HG03066 (cell line): Measurements from ENCODE around the gene ZNF264.
"Not testable (repeated sequence)": the region's sequence is repeated elsewhere in the genome, so short reads cannot be mapped to it uniquely, and the experiment has no call there.

Source experiments
- ATAC-seq: cut with Tn5 transposase; IDR thresholded peaks from one replicate; pipeline ENCODE4 v1.9.1; 2021; ENCODE audit warnings: low read depth; ENCODE audit not compliant: unreplicated experiment

The ZNF264 gene

GRCh38 chr19:57244513-57244912 lies 53.2 kb downstream of the ZNF264 start:
- no peak for ATAC-seq

GRCh38 chr19:57245066-57245465 lies 53.8 kb downstream of the ZNF264 start:
- no peak for ATAC-seq

GRCh38 chr19:57245959-57246358 lies 54.7 kb downstream of the ZNF264 start:
- no peak for ATAC-seq

GRCh38 chr19:57248646-57249045 lies 57.3 kb downstream of the ZNF264 start:
- no peak for ATAC-seq

GRCh38 chr19:57249329-57249728 lies 58.0 kb downstream of the ZNF264 start:
- ATAC-seq = no peak

- ATAC-seq = not testable (repeated sequence)
Observed at GRCh38 chr19:57253767-57254166, 62.5 kb downstream of the ZNF264 start.

GRCh38 chr19:57262044-57262443 lies 70.7 kb downstream of the ZNF264 start:
- ATAC-seq = no peak

GRCh38 chr19:57263244-57263741 lies 72.0 kb downstream of the ZNF264 start:
- no peak for ATAC-seq

- ATAC-seq = no peak
Observed at GRCh38 chr19:57267291-57267690, 76.0 kb downstream of the ZNF264 start.

- no peak for ATAC-seq
Observed at GRCh38 chr19:57269515-57270250, 78.4 kb downstream of the ZNF264 start.

GRCh38 chr19:57271280-57271679 lies 80.0 kb downstream of the ZNF264 start:
- ATAC-seq = no peak
